ENCODE results near the gene DLG4.

Gene DLG4

DNA sequence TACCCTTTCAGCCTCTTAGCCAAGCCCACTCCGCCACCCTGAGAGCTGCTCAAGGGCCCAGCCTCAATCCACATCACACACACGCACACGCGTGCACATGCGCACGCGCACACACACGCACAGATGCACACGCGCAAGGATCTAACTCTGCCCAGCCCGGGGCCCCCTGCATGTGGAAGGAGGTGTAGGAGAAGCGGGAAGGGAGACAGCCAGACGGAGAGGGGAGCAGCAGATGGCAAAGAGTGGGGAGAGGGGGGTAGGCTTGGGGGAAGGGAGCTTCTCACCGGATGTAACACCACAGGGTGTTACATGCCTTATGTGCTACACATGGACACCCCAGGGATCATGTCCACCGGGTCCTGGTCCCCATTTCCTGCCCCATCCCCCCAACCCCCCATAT, 15.3 kb downstream of the DLG4 start:
- Histone ChIP-seq H3K4me1 (ENCODE audit: insufficient read depth, low read length, severe bottlenecking) (peaks cover 13% of the 10 kb centered on the region), H3K27ac (ENCODE audit: low read depth, low read length, poor library complexity, severe bottlenecking) (no peak overlapping the region), H3K36me3 (ENCODE audit: insufficient read depth, low read length) (no peaks in the 10 kb centered on the region), H3K4me3 (ENCODE audit: low read depth, low read length, poor library complexity, severe bottlenecking) (peak overlapping the region; percentile 52), H3K9ac (ENCODE audit: low read length) (no peak overlapping the region), H3F3A (ENCODE audit: insufficient read depth, low read length) (no peaks in the 10 kb centered on the region), H3K79me2 (ENCODE audit: insufficient read depth, low read length) (no peaks in the 10 kb centered on the region), H2AFZ (ENCODE audit: low read length) (no peak overlapping the region), H3K27me3 (ENCODE audit: insufficient read depth, low read length) (no peaks in the 10 kb centered on the region), H3K9me3 (ENCODE audit: low read length) (no peaks in the 10 kb centered on the region), H3K4me2 (ENCODE audit: low read length) (peak overlapping the region; percentile 56), H3K9me2 (ENCODE audit: low read depth, low read length) (no peaks in the 10 kb centered on the region), H4K20me1 (ENCODE audit: insufficient read depth, low read length) (no peaks in the 10 kb centered on the region)
- no peak for TF ChIP-seq EZH2 (IDR thresholded peaks at IDR 0.05; ENCODE audit: borderline replicate concordance, low read length)
- TF ChIP-seq, protein P1, sequence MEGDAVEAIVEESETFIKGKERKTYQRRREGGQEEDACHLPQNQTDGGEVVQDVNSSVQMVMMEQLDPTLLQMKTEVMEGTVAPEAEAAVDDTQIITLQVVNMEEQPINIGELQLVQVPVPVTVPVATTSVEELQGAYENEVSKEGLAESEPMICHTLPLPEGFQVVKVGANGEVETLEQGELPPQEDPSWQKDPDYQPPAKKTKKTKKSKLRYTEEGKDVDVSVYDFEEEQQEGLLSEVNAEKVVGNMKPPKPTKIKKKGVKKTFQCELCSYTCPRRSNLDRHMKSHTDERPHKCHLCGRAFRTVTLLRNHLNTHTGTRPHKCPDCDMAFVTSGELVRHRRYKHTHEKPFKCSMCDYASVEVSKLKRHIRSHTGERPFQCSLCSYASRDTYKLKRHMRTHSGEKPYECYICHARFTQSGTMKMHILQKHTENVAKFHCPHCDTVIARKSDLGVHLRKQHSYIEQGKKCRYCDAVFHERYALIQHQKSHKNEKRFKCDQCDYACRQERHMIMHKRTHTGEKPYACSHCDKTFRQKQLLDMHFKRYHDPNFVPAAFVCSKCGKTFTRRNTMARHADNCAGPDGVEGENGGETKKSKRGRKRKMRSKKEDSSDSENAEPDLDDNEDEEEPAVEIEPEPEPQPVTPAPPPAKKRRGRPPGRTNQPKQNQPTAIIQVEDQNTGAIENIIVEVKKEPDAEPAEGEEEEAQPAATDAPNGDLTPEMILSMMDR (IDR thresholded peaks at IDR 0.05; ENCODE audit: low read length): no peak

DNA sequence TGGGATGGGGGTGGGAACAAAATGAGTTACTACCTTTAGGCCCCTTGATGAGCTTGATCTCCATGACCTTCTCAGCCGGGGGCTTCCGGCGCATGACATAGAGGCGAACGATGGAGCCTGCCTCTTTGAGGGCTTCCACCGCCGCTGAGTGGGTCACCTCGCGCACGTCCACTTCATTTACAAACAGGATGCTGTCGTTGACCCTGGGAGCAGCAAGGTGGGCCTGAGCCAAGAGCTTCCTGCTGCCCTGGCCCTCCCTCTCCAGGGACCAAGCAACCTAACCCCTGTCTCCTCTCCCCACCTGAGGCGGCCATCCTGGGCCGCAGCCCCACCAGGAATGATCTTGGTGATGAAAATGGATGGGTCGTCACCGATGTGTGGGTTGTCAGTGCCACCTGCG, 16.2 kb downstream of the DLG4 start:
- no peak overlapping the region for H3K4me2 ChIP-seq (ENCODE audit: low read length)
- no peak for TF ChIP-seq EZH2 (IDR thresholded peaks at IDR 0.05; ENCODE audit: borderline replicate concordance, low read length)
- TF ChIP-seq, protein P1 (IDR thresholded peaks at IDR 0.05; ENCODE audit: low read length): no peak
- no peaks in the 10 kb centered on the region for H3K9me3 ChIP-seq (ENCODE audit: low read length)
- no peaks in the 10 kb centered on the region for H3K27me3 ChIP-seq (ENCODE audit: insufficient read depth, low read length)
- H3K27ac ChIP-seq (ENCODE audit: low read depth, low read length, poor library complexity, severe bottlenecking): no peak overlapping the region
- peaks cover 13% of the 10 kb centered on the region for H3K4me1 ChIP-seq (ENCODE audit: insufficient read depth, low read length, severe bottlenecking)
- no peak overlapping the region for H3K9ac ChIP-seq (ENCODE audit: low read length)
- H3K36me3 ChIP-seq (ENCODE audit: insufficient read depth, low read length): no peaks in the 10 kb centered on the region
- no peaks in the 10 kb centered on the region for H3K79me2 ChIP-seq (ENCODE audit: insufficient read depth, low read length)
- no peaks in the 10 kb centered on the region for H4K20me1 ChIP-seq (ENCODE audit: insufficient read depth, low read length)
- H3K9me2 ChIP-seq (ENCODE audit: low read depth, low read length): no peaks in the 10 kb centered on the region
- no peak overlapping the region for H3K4me3 ChIP-seq (ENCODE audit: low read depth, low read length, poor library complexity, severe bottlenecking)
- H3F3A ChIP-seq (ENCODE audit: insufficient read depth, low read length): no peaks in the 10 kb centered on the region
- H2AFZ ChIP-seq (ENCODE audit: low read length): no peak overlapping the region

DNA sequence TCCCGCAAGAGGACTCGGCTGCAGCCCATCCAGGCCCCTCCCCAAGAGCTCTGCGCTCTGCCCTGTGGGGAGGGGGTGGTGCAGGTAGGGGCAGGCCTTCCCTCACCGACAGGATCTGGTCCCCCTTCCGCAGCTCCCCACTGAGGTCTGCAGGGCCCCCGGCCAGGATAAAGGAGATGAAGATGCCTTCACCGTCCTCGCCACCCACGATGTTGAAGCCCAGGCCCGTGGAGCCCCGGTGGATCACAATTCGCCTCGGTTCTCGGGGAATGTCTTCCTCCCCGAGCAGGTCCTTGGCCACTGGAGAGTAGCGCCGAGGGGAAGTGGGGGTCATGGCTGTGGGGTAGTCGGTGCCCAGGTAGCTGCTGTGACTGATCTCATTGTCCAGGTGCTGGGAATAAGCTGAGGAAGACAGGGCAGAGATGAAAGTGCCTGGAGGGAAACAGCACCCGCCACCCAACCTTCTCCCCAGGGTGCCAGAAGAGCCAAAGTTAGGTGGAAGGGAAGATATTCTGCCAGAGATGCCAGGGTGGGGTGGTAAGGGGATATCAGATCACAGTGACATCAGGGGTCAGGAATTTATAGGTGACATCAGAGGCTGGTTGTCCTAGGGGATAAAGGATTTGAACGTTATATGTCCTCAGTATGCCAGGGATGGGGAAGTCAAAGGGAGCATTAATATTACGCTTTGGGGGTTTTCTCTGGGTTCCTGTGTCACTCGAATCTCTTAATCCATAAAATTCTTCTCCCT, 22.8 kb downstream of the DLG4 start:
- Histone ChIP-seq H3K27ac (ENCODE audit: low read depth, low read length, poor library complexity, severe bottlenecking) (no peak overlapping the region), H3K9me2 (ENCODE audit: low read depth, low read length) (no peaks in the 10 kb centered on the region), H3F3A (ENCODE audit: insufficient read depth, low read length) (no peaks in the 10 kb centered on the region), H2AFZ (ENCODE audit: low read length) (no peak overlapping the region), H3K4me3 (ENCODE audit: low read depth, low read length, poor library complexity, severe bottlenecking) (no peak overlapping the region), H3K79me2 (ENCODE audit: insufficient read depth, low read length) (no peaks in the 10 kb centered on the region), H3K4me1 (ENCODE audit: insufficient read depth, low read length, severe bottlenecking) (no peaks in the 10 kb centered on the region), H3K36me3 (ENCODE audit: insufficient read depth, low read length) (no peaks in the 10 kb centered on the region), H3K27me3 (ENCODE audit: insufficient read depth, low read length) (peaks cover 11% of the 10 kb centered on the region; the same call in 1 of the 2 replicates), H3K4me2 (ENCODE audit: low read length) (no peak overlapping the region), H4K20me1 (ENCODE audit: insufficient read depth, low read length) (no peaks in the 10 kb centered on the region), H3K9me3 (ENCODE audit: low read length) (no peaks in the 10 kb centered on the region), H3K9ac (ENCODE audit: low read length) (no peak overlapping the region)
- TF ChIP-seq, protein P1 (IDR thresholded peaks at IDR 0.05; ENCODE audit: low read length): no peak
- TF ChIP-seq EZH2 (IDR thresholded peaks at IDR 0.05; ENCODE audit: borderline replicate concordance, low read length): no peak

All from OCI-LY1 (cell line).